ENCODE data around the gene UPK3A. TPM values are rescaled to one million over a fixed set of nuclear protein-coding genes. Genes with fewer than 3 reads are reported as not detected.
A peak's percentile ranks its signal among the peaks of the same experiment; 100 is the strongest.

The UPK3A gene
- polyA plus RNA-seq, 1 of the 3 experiments (the other 2 are of a cell fraction), result not detected

GRCh38 chr22:45312415-45312814, 27.7 kb downstream of the UPK3A start:
- Histone ChIP-seq H3F3A (replicated peaks; ENCODE audit: insufficient read depth) (no peaks in the 10 kb centered on the region), H3K9me2 (no peaks in the 10 kb centered on the region), H3K9me3 (no peaks in the 10 kb centered on the region), H3K36me3 (replicated peaks in 1 of 2; ENCODE audit: control insufficient read depth in 1 of 2, insufficient read depth in 2 of 2, low read length in 1 of 2) (no peaks in the 10 kb centered on the region), H2AFZ (ENCODE audit: low read depth) (no peak overlapping the region), H3K9ac (no peak overlapping the region), H3K4me1 (ENCODE audit: control insufficient read depth in 1 of 2, insufficient read depth in 2 of 2, low read depth in 1 of 2, low read length in 1 of 2) (peaks cover 0 to 59% of the 10 kb centered on the region in 2 experiments; a peak in 2 of 4 replicates), H3K27me3 (ENCODE audit: insufficient read depth) (no peaks in the 10 kb centered on the region), H3K4me2 (no peak overlapping the region), H3K4me3 (ENCODE audit: low read depth in 2 of 2, low read length in 1 of 2) (no peak overlapping the region), H3K27ac (ENCODE audit: low read depth in 2 of 2, low read length in 1 of 2) (peak overlapping the region in 1 of 2 experiments; percentile 54; a peak in 1 of 4 replicates), H4K20me1 (ENCODE audit: insufficient read depth) (no peaks in the 10 kb centered on the region), H3K79me2 (ENCODE audit: insufficient read depth) (peaks cover 48% of the 10 kb centered on the region)
- POLR2A ChIA-PET, result no interaction called here
- DNase-seq, result no peak
- TF ChIP-seq NFIC (IDR thresholded peaks at IDR 0.05; ENCODE audit: borderline replicate concordance) (no peak), TCF12 (IDR thresholded peaks at IDR 0.05) (no peak), ELF1 (IDR thresholded peaks at IDR 0.05) (no peak), FOXM1 (IDR thresholded peaks at IDR 0.05; ENCODE audit: low read depth) (no peak), GABPA (IDR thresholded peaks at IDR 0.05; ENCODE audit: low read depth) (no peak), MAX (IDR thresholded peaks at IDR 0.05; ENCODE audit: low read depth) (no peak), IRF3 (IDR thresholded peaks at IDR 0.05; ENCODE audit: low read depth, low read length) (no peak), RXRA (IDR thresholded peaks at IDR 0.05; ENCODE audit: borderline replicate concordance, low read depth) (no peak), RFX5 (IDR thresholded peaks at IDR 0.05; ENCODE audit: low read length) (no peak), RAD21 (IDR thresholded peaks at IDR 0.05; ENCODE audit: low read length) (no peak), GATA2 (CRISPR knock-in tag; IDR thresholded peaks at IDR 0.05) (no peak), USF1 (IDR thresholded peaks at IDR 0.05; ENCODE audit: borderline replicate concordance, low read depth) (no peak), REST (IDR thresholded peaks at IDR 0.05; ENCODE audit: low read depth, low read length) (no peak), POLR2AphosphoS5 (IDR thresholded peaks at IDR 0.05; ENCODE audit: low read depth, low read length) (no peak), MXI1 (IDR thresholded peaks at IDR 0.05; ENCODE audit: low read depth, low read length) (no peak), CHD2 (IDR thresholded peaks at IDR 0.05; ENCODE audit: low read length, partially characterized antibody) (no peak), NRF1 (IDR thresholded peaks at IDR 0.05; ENCODE audit: low read depth, low read length) (no peak), ZBTB33 (IDR thresholded peaks at IDR 0.05; ENCODE audit: borderline replicate concordance, low read depth) (no peak), JUND (IDR thresholded peaks at IDR 0.05) (no peak)
- 93% methylated on average over 8 of the region's 8 CpGs for WGBS (ENCODE audit: low lambda C conversion rate)
- CTCF ChIA-PET, result interaction anchor here (0.7 to 1.6 kb wide), 3 partner anchors 11 to 242 kb away, joined by 3 to 4 read pairs (median 4); no protein-coding TSS in a partner anchor

All from SK-N-SH (cell line).